ENCODE data around the gene UCN3. TPM values are rescaled to one million over a fixed set of nuclear protein-coding genes. Genes with fewer than 3 reads are reported as not detected.
"Not testable (repeated sequence)": the region's sequence is repeated elsewhere in the genome, so short reads cannot be mapped to it uniquely, and the experiment has no call there.

UCN3 gene
- total RNA-seq, 1 donor from 2014 or later: not detected

DNA sequence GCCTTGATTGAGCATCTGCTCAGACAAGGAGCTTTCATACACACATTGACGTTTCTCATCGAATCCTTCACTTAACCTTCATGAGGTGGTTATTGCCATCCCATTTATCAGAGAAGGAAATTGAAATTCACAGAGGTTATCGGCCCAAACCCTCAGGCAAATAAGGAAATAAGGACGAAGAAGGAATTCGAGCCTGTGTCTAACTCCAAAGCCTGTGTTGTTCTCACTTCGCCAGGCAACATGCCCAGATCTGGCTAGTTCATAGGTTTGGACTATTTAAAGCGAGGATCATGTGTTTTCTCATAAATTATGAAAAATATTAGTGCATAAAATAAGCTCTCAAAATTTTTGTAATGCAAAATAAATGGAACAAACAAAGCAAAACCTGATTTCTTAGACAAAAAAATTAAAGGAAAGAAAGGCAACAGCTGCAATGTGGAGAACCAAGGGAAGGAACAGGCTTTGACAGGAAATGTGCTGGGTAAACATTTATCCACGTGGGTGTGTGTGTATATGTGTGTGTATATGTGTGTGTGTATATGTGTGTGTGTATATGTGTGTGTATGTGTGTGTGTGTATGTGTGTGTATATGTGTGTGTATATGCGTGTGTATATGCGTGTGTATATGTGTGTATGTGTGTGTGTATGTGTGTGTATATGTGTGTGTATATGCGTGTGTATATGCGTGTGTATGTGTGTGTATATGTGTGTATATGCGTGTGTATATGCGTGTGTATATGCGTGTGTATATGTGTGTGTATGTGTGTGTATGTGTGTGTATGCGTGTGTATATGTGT is 4.8 kb downstream of the UCN3 start:
- no peak for DNase-seq

GRCh38 chr10:5370493-5371352 is 6.0 kb downstream of the UCN3 start:
- no peak for DNase-seq

DNA sequence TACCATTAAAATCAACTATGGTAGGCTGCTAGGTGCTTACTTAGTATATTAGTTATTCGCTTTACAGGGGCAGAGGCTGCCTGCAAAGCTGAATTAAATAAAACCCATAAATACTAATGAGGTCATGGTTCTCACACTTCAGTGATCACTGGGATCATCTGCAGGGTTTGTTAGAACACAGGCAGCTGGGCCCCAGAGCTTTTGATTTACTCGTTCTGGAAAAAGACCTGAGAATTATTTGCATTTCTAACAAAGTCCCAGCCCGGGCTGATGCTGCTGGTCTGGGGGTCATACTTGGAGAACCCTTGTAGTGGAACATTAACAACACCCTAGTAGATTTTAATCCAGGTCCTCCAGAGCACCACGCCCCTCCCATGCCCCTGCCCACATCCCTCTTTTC is 8.5 kb downstream of the UCN3 start:
- no peak for DNase-seq

- no peak for DNase-seq
These were observed 9.3 kb downstream of the UCN3 start for GRCh38 chr10:5373891-5374611.

GRCh38 chr10:5376450-5376849 is 11.7 kb downstream of the UCN3 start:
- no peak for DNase-seq

- DNase-seq: not testable (repeated sequence)
These were observed 14.4 kb downstream of the UCN3 start for GRCh38 chr10:5379202-5379601.

- DNase-seq: not testable (repeated sequence)
These were observed 15.6 kb downstream of the UCN3 start for GRCh38 chr10:5380395-5380794.

DNA sequence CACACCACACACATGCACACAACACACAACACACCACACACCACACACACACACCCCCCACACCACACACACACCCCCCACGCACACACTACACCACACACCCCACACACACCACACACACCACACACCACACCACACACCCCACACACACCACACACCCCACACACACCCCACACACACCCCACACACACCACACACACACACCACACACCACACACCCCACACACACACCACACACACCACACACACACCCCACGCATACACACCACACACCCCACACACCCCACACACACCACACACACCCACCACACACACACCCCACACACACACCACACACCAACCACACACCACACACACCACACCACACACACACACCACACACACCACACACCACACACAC is 16.4 kb downstream of the UCN3 start:
- DNase-seq: no peak

GRCh38 chr10:5385224-5385623 is 20.5 kb downstream of the UCN3 start:
- DNase-seq: no peak

- DNase-seq: no peak
These were observed 22.4 kb downstream of the UCN3 start for GRCh38 chr10:5387169-5387568.

- DNase-seq: no peak
These were observed 25.9 kb downstream of the UCN3 start for GRCh38 chr10:5390607-5391205.

DNA sequence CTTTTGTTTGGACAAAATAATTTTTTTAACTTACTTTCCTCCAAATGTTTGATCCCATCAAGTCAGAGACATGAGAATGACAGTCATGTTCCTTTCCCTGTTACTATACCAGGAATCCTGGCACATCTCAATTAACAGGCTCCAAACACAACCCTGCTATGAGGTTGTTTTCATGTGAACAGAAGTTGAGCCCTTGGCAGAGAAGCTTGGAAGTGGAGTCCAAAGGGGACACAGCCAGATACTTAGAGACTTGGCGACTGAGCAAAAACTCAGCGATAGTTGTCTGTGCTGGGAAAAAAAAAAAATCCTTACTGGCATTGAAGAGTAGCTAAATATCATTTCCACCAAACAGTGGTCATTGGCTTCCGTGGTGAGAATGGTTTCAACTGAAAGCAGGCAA is 27.0 kb downstream of the UCN3 start:
- no peak for DNase-seq

DNA sequence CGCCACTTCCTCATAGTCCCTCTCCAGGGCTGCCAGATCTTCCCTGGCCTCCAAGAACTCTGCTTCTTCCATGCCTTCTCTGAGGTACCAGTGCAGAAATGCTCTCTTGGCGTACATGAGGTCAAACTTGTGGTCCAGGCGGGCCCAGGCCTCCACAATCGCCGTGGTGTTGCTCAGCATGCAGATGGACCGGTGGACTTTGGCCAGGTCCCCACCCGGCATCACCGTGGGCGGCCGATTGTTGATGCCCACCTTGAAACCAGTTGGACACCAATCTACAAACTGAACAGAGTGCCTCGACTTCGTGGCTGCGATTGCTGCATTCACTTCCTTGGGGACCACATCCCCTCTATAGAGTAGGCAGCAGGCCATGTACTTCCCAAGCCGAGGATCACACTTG is 28.8 kb downstream of the UCN3 start:
- DNase-seq: no peak

- DNase-seq: no peak
These were observed 30.4 kb downstream of the UCN3 start for GRCh38 chr10:5395168-5395567.

- DNase-seq: peak; percentile 9
These were observed 32.0 kb downstream of the UCN3 start for GRCh38 chr10:5396556-5397300.

DNA sequence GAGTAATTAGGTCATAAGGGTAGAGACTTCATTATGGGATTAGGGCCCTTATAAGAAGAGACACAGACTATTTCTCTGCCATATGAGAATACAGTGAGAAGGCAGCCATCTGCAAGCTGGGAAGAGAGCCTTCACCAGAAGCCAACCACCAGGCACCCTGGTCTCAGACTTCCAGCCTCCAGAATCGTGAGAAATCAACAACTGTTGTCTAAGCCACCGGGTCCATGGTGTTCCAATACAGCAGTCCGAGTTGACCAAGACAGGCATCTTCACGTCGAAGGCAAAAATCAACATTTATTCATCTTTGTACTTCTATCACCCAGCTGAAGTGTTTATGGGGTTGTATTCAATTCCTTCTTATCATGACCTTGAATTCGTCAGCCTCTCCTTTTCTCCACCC is 34.6 kb downstream of the UCN3 start:
- no peak for DNase-seq

DNA sequence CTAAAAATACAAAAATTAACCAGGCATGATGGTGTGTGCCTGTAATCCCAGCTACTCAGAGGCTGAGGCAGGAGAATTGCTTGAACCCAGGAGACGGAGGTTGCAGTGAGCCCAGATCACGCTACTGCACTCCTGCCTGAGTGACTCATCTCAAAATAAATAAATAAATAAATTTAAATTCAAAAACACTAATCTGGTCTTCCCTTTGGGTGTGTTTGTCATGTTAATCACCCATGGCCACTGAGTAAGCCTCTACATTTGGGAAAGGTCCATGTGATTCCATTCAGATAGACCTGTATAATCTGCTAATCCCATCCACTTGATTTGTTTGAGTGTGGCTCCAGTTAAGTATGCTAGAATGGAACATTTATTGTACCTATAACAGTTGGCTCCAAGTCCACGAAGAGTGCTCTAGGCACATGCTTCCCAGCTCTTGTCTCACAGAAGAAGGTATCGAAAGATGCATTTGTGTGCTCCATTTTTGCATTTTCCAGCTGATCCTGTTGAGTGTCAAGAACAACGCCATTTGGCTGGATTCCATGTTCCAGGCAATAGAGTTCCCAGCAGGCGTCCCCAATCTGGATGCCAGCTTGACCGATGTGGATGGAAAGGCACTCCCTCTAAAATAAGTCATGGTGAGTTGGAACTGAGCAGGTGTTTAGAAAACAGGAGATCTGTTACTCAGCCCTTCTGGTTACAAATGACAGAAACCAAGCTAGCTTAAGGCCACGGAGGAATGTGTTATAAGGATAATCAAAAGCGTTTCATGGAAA is 35.9 kb downstream of the UCN3 start:
- DNase-seq: no peak

GRCh38 chr10:5402798-5403197 is 38.0 kb downstream of the UCN3 start:
- DNase-seq: no peak

DNA sequence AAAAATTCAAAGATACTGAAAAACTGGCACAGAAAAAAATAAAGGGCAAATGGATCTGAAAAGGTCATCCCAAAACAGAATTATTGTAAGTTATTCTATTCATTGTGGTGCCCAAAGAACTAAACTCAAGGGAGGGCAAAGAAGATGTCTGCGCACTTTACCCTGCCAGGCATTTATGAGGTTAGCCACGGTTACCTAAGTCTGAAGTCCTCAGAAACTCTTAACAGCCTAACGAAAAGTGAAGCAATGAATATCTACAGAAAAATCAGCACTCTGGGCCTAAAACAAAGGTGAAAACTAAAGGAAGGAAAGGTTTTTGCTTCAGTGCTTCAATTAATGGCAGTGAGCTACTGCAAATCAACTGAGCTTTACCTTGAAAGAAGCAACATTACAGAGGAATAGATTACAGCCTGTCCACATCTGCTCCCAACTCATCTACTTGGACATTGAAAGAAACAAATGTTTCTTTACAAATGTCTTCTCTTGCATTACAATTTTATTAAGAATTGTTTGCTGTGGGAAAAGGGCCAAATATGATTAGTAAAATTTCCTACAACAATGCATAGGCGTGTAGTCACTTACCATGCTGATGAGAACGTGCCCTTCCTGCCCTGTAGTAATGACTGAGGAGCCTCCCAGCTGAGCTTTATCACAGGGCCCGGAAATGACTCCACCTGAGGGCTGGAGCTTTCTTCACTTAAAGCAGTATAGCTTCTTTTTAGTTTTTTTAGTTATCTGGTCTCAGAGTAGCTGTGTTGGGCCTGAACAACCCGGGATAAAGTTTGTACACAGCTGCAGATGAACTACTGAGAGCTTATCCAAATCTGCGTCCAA is 39.7 kb downstream of the UCN3 start, which contains the start of gene TUBAL3:
TUBAL3 (minus strand) TSS at position 621 of the 834 bp plus-strand sequence; CDS start at position 585, 36 bp downstream.
- DNase-seq: no peak

GRCh38 chr10:5406918-5407317 is 42.2 kb downstream of the UCN3 start:
- DNase-seq: no peak
